Mammary epithelial cell (primary cell): Measurements from ENCODE around the gene TNFSF11.

Experiments used
- CTCF ChIP-seq, 2 donors: IDR thresholded peaks in 1 of 2; conservative IDR thresholded peaks in 1 of 2; 2 replicates each; pipeline ENCODE4 v1.5.1; 2011 to 2012; ENCODE audit warnings: inconsistent platforms in 2 of 2, low read length in 2 of 2, mild to moderate bottlenecking in 2 of 2, control low read depth in 1 of 2, low read depth in 1 of 2; ENCODE audit not compliant: insufficient read depth in 1 of 2; ENCODE audit errors: extremely low read depth in 1 of 2
- EZH2 ChIP-seq: IDR thresholded peaks from 2 replicates; pipeline ENCODE4 v1.6.1; 2012; ENCODE audit warnings: low read length, inconsistent platforms, borderline replicate concordance

- TF ChIP-seq CTCF (conservative IDR thresholded peaks at IDR 0.05 in 1 of 2, IDR thresholded peaks at IDR 0.05 in 1 of 2; ENCODE audit: extremely low read depth in 1 of 2, insufficient read depth in 1 of 2, low read depth in 1 of 2, low read length in 2 of 2) (no peak), EZH2 (no peak)
These were observed 35.0 kb upstream of the TNFSF11 start for GRCh38 chr13:42538996-42539395.
